ENCODE measurements around the gene CLIC6.

DNA sequence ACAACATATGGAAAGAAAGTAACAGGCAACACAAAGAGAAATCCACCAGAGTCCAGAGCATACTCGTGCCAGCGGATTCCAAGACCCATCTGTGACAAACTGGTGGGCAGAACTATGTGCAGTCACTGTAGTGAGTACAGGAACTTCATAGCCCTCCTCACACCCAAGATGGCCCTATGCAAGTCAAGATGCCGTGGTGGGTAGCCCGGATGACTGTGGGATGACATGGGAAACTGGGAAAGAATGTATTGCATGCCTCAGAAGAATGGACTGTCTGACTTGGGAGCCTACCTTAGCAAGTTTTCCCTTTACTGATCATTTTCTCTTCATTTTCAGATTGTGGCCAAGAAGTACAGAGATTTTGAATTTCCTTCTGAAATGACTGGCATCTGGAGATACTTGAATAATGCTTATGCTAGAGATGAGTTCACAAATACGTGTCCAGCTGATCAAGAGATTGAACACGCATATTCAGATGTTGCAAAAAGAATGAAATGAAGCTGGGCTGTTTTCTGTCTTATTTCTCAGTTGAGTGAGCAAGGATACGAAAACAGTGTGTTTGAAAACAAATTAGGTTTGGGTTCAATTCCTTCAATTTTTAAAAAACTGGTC, 47.3 kb downstream of the CLIC6 start:
- TF ChIP-seq, protein P1, sequence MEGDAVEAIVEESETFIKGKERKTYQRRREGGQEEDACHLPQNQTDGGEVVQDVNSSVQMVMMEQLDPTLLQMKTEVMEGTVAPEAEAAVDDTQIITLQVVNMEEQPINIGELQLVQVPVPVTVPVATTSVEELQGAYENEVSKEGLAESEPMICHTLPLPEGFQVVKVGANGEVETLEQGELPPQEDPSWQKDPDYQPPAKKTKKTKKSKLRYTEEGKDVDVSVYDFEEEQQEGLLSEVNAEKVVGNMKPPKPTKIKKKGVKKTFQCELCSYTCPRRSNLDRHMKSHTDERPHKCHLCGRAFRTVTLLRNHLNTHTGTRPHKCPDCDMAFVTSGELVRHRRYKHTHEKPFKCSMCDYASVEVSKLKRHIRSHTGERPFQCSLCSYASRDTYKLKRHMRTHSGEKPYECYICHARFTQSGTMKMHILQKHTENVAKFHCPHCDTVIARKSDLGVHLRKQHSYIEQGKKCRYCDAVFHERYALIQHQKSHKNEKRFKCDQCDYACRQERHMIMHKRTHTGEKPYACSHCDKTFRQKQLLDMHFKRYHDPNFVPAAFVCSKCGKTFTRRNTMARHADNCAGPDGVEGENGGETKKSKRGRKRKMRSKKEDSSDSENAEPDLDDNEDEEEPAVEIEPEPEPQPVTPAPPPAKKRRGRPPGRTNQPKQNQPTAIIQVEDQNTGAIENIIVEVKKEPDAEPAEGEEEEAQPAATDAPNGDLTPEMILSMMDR (conservative IDR thresholded peaks at IDR 0.05 in 1 of 2, IDR thresholded peaks at IDR 0.05 in 1 of 2; ENCODE audit: extremely low read depth in 1 of 2, insufficient read depth in 1 of 2, low read depth in 1 of 2, low read length in 2 of 2): no peak
- no peak for TF ChIP-seq EZH2 (IDR thresholded peaks at IDR 0.05; ENCODE audit: borderline replicate concordance, low read length)
